H1 (cell line): Measurements from ENCODE around the gene CNOT1. TPM values are rescaled to one million over a fixed set of nuclear protein-coding genes. Genes with fewer than 3 reads are reported as not detected.

Experiments used
- CTCF ChIA-PET: fragments of 300-600 bp; sonication (Branson Sonifier 250); formaldehyde crosslinking; loops from one replicate; lab custom pipeline; 2021; ENCODE audit not compliant: partially characterized antibody; lab: Charles Lee
- POLR2A ChIA-PET: fragments of 300-600 bp; sonication (Branson Sonifier 250); formaldehyde crosslinking; loops from one replicate; lab custom pipeline; 2021; ENCODE audit warnings: inconsistent platforms; ENCODE audit not compliant: partially characterized antibody; lab: Charles Lee
- DNase-seq, 2 experiments: peaks; one replicate each; pipeline versions ENCODE4 v3.0.0 to v3.0.0-alpha.2; 2010 to 2022; ENCODE audit warnings: low spot score in 2 of 2, low read depth in 1 of 2, mixed read lengths in 1 of 2
- FAIRE-seq: peaks from 2 replicates; lab custom pipeline; 2011; peaks lifted over from hg19 to GRCh38; lab: Jason Lieb, UNC
- H2AFZ ChIP-seq: 2 replicates; pipeline ENCODE4 v1.8.1; 2012; ENCODE audit warnings: low read length, inconsistent platforms
- H2AK5ac ChIP-seq: 2 replicates; pipeline ENCODE4 v1.6.1; 2013; ENCODE audit warnings: low read depth, low read length
- H2BK120ac ChIP-seq: replicated peaks from 2 replicates; pipeline ENCODE3; 2013; ENCODE audit warnings: low read depth, low read length, inconsistent platforms
- H2BK12ac ChIP-seq: 2 replicates; pipeline ENCODE4 v1.6.1; 2013; ENCODE audit warnings: low read depth, low read length
- H2BK15ac ChIP-seq: 2 replicates; pipeline ENCODE4 v1.6.1; 2013; ENCODE audit warnings: low read length
- H2BK20ac ChIP-seq: 2 replicates; pipeline ENCODE4 v1.6.1; 2013; ENCODE audit warnings: low read length
- H2BK5ac ChIP-seq: 2 replicates; pipeline ENCODE4 v1.6.1; 2013; ENCODE audit warnings: low read depth, low read length
- H3K14ac ChIP-seq: 2 replicates; pipeline ENCODE4 v1.6.1; 2013; ENCODE audit warnings: inconsistent platforms; ENCODE audit not compliant: insufficient read length
- H3K18ac ChIP-seq: 2 replicates; pipeline ENCODE4 v1.6.1; 2013; ENCODE audit warnings: low read length; ENCODE audit errors: extremely low read depth
- H3K23ac ChIP-seq: 2 replicates; pipeline ENCODE4 v1.6.1; 2013; ENCODE audit warnings: inconsistent platforms; ENCODE audit not compliant: insufficient read length
- H3K23me2 ChIP-seq: 2 replicates; pipeline ENCODE4 v1.6.1; 2013; ENCODE audit warnings: low read depth, low read length
- H3K27ac ChIP-seq: 2 replicates; pipeline ENCODE4 v1.6.1; 2011; ENCODE audit warnings: low read depth, low read length, inconsistent platforms
- H3K27me3 ChIP-seq, 4 experiments: replicated peaks in 1 of 4; 1 replicate in 1 of 4; 2 replicates in 3 of 4; pipeline versions ENCODE4 v1.6.1 to v1.8.1; 2011 to 2013; ENCODE audit warnings: low read length in 3 of 4, mild to moderate bottlenecking in 3 of 4, inconsistent platforms in 2 of 4, mixed read lengths in 2 of 4, moderate library complexity in 1 of 4; ENCODE audit not compliant: control insufficient read depth in 3 of 4, insufficient read depth in 3 of 4; ENCODE audit errors: extremely low read depth in 1 of 4
- H3K36me3 ChIP-seq, 4 experiments: 2 replicates each; pipeline versions ENCODE4 v1.6.1 to v1.8.1; 2011 to 2013; ENCODE audit warnings: mild to moderate bottlenecking in 4 of 4, low read length in 3 of 4, moderate library complexity in 2 of 4, control low read depth in 1 of 4, inconsistent platforms in 1 of 4; ENCODE audit not compliant: insufficient read depth in 4 of 4, control insufficient read depth in 2 of 4
- H3K4ac ChIP-seq: replicated peaks from 2 replicates; pipeline ENCODE3; 2013; ENCODE audit warnings: low read length, low read depth, mixed read lengths, inconsistent platforms; ENCODE audit not compliant: insufficient read length
- H3K4me1 ChIP-seq, 4 experiments: replicated peaks in 1 of 4; 1 replicate in 1 of 4; 2 replicates in 3 of 4; pipeline versions ENCODE4 v1.6.1 to v1.8.1; 2011 to 2013; ENCODE audit warnings: low read length in 3 of 4, inconsistent platforms in 2 of 4, mixed read lengths in 1 of 4; ENCODE audit not compliant: insufficient read depth in 4 of 4, control insufficient read depth in 3 of 4
- H3K4me2 ChIP-seq, 2 experiments: 2 replicates each; pipeline versions ENCODE4 v1.6.1 to v1.8.1; 2011 to 2013; ENCODE audit warnings: low read depth in 2 of 2, low read length in 2 of 2, control low read depth in 1 of 2, inconsistent platforms in 1 of 2, mild to moderate bottlenecking in 1 of 2; ENCODE audit not compliant: insufficient read depth in 1 of 2
- H3K4me3 ChIP-seq, 4 experiments: fragments of 200-600, 300-600 bp in 1 of 4; sonication (generic), shearing (Covaris generic), sonication (Bioruptor Twin) in 1 of 4; 2 replicates each; pipeline versions ENCODE4 v1.5.1 to v1.8.1; 2011 to 2016; ENCODE audit warnings: low read length in 4 of 4, low read depth in 3 of 4, control low read depth in 2 of 4, inconsistent platforms in 2 of 4, mild to moderate bottlenecking in 2 of 4, mixed read lengths in 1 of 4, moderate library complexity in 1 of 4; ENCODE audit not compliant: insufficient read depth in 2 of 4; ENCODE audit errors: extremely low read depth in 1 of 4
- H3K56ac ChIP-seq: replicated peaks from 2 replicates; pipeline ENCODE3; 2013; ENCODE audit warnings: low read depth, mild to moderate bottlenecking, mixed read lengths, low read length, inconsistent platforms; ENCODE audit not compliant: insufficient read length
- H3K79me1 ChIP-seq: 2 replicates; pipeline ENCODE4 v1.6.1; 2013; ENCODE audit warnings: low read depth, low read length, control low read depth
- H3K79me2 ChIP-seq, 2 experiments: 2 replicates each; pipeline versions ENCODE4 v1.6.1 to v1.8.1; 2012 to 2013; ENCODE audit warnings: low read length in 2 of 2, mild to moderate bottlenecking in 2 of 2, inconsistent platforms in 1 of 2; ENCODE audit not compliant: insufficient read depth in 2 of 2, control insufficient read depth in 1 of 2
- H3K9ac ChIP-seq, 4 experiments: replicated peaks in 1 of 4; 1 replicate in 1 of 4; 2 replicates in 3 of 4; pipeline versions ENCODE4 v1.6.1 to v1.8.1; 2011 to 2013; ENCODE audit warnings: low read depth in 3 of 4, low read length in 3 of 4, control low read depth in 2 of 4, mild to moderate bottlenecking in 2 of 4, moderate library complexity in 2 of 4, inconsistent platforms in 1 of 4; ENCODE audit errors: extremely low read depth in 1 of 4
- H3K9me3 ChIP-seq, 2 experiments: 2 replicates each; pipeline versions ENCODE4 v1.6.1 to v1.8.1; 2012 to 2013; ENCODE audit warnings: mild to moderate bottlenecking in 2 of 2, moderate library complexity in 2 of 2, control low read depth in 1 of 2, inconsistent platforms in 1 of 2, low read depth in 1 of 2, low read length in 1 of 2, mixed read lengths in 1 of 2; ENCODE audit not compliant: insufficient read depth in 2 of 2
- H4K20me1 ChIP-seq, 2 experiments: replicated peaks in 1 of 2; 2 replicates each; pipeline versions ENCODE3 to v1.8.1; 2011 to 2013; ENCODE audit warnings: inconsistent platforms in 2 of 2, low read length in 2 of 2, mild to moderate bottlenecking in 1 of 2; ENCODE audit not compliant: insufficient read depth in 2 of 2, control insufficient read depth in 1 of 2
- H4K5ac ChIP-seq: 2 replicates; pipeline ENCODE4 v1.6.1; 2013; ENCODE audit warnings: low read length, low read depth, mixed read lengths, inconsistent platforms; ENCODE audit not compliant: insufficient read length
- H4K8ac ChIP-seq: 2 replicates; pipeline ENCODE4 v1.8.0; 2013; ENCODE audit warnings: mild to moderate bottlenecking, moderate library complexity, low read length, inconsistent platforms; ENCODE audit not compliant: insufficient read depth; ENCODE audit errors: extremely low read depth
- H4K91ac ChIP-seq: replicated peaks from 2 replicates; pipeline ENCODE3; 2013; ENCODE audit warnings: low read length, mixed read lengths, inconsistent platforms; ENCODE audit not compliant: insufficient read length
- POLR2AphosphoS5 ChIP-seq: IDR thresholded peaks from 2 replicates; pipeline ENCODE4 v1.6.1; 2011; ENCODE audit warnings: low read depth, low read length
- SAP30 ChIP-seq: fragments of 300-600 bp; sonication (generic); IDR thresholded peaks from 2 replicates; pipeline ENCODE4 v1.7.1; 2012; ENCODE audit warnings: low read length, moderate library complexity, mild to moderate bottlenecking, inconsistent platforms; ENCODE audit not compliant: insufficient read depth, insufficient replicate concordance
- WGBS, 2 experiments: shearing (Covaris generic) in 1 of 2; methylation state at CpG; one replicate each; pipeline versions ENCODE4 v1.1.6 to v1.1.7; 2013 to 2015; ENCODE audit warnings: low lambda C conversion rate in 2 of 2, mixed read lengths in 2 of 2, inconsistent platforms in 1 of 2, low coverage in 1 of 2, missing lambda C conversion rate in 1 of 2; ENCODE audit not compliant: insufficient replicate concordance in 2 of 2, insufficient coverage in 1 of 2, insufficient read length in 1 of 2; ENCODE audit errors: extremely low coverage in 1 of 2, missing lambda C conversion rate in 1 of 2; 5-methylcytosine and 5-hydroxymethylcytosine counted together
- polyA plus RNA-seq, 7 experiments: library from polyadenylated mRNA; depleted of rRNA in 3 of 7; stranded (reverse) in 5 of 7; unstranded in 2 of 7; fragments of >200 nt in 5 of 7; fragments of 200-250 nt in 2 of 7; gene quantifications; 1 replicate in 5 of 7; 2 replicates in 1 of 7; 4 replicates in 1 of 7; pipeline versions ENCODE4 v1.2.1 to v1.2.3, GENCODE V29; 2011 to 2013; ENCODE audit warnings: missing spikeins in 2 of 7, mixed read lengths in 2 of 7
- total RNA-seq: library from RNA; stranded (reverse); fragmentation: NEBNext Ultra II Directional; extraction: Animal tissue kit (Norgen Biotek cat#: 25700); gene quantifications from 2 replicates; pipeline ENCODE4 v1.2.1, GENCODE V29; 2021

Gene CNOT1
- total and polyA plus RNA-seq, 2 of the 8 experiments (the other 6 are each of a cell fraction or from before 2014, with no cell fraction given): 306 to 319 TPM

- Histone ChIP-seq H3K23me2 (peaks cover 20% of the 10 kb centered on the region), H2BK120ac (no peak overlapping the region), H3K14ac (no peak overlapping the region), H2AK5ac (no peak overlapping the region), H3K56ac (no peak overlapping the region), H2BK15ac (no peak overlapping the region), H3K27ac (no peak overlapping the region), H3K27me3 (peaks cover 0 to 8% (median 4%) of the 10 kb centered on the region in 4 experiments; a peak in 4 of 7 replicates), H4K8ac (peak overlapping the region; percentile 35; the same call in 1 of the 2 replicates), H3K4me2 (no peak overlapping the region), H3K9ac (0 out of 7 replicates have a peak overlapping the region, but pooled peaks of 1 of the 4 experiments have one; percentile 2), H3K79me1 (no peaks in the 10 kb centered on the region), H3K23ac (no peak overlapping the region), H3K4me1 (peaks cover 0 to 19% (median 12%) of the 10 kb centered on the region in 4 experiments; a peak in 6 of 7 replicates), H4K20me1 (peaks cover 0 to 5% of the 10 kb centered on the region in 2 experiments), H3K79me2 (no peaks in the 10 kb centered on the region), H2BK20ac (no peak overlapping the region), H4K5ac (no peak overlapping the region), H3K4ac (no peak overlapping the region), H2AFZ (no peak overlapping the region), H2BK5ac (no peak overlapping the region), H4K91ac (no peak overlapping the region), H3K18ac (no peak overlapping the region), H3K9me3 (no peaks in the 10 kb centered on the region), H2BK12ac (no peak overlapping the region), H3K4me3 (no peak overlapping the region), H3K36me3 (no peaks in the 10 kb centered on the region)
- no peak for DNase-seq
- ChIA-PET POLR2A (no interaction called here), CTCF (no interaction called here)
- TF ChIP-seq POLR2AphosphoS5 (0 out of 2 replicates have a peak, but pooled peaks have one; percentile 5), SAP30 (no peak)
- no peak for FAIRE-seq
- 93% methylated on average over 21 of the region's 21 CpGs; no CpG with 5 or more reads in 1 of the 2 experiments for WGBS, 2 experiments
Observed at GRCh38 chr16:58503863-58504688, 125.5 kb downstream of the CNOT1 start.
